HEK293 (cell line): Measurements from ENCODE around the gene WNK4.

Experiments used
- BCL11A ChIP-seq: fragments of 450-650 bp; formaldehyde crosslinking; IDR thresholded peaks from 2 replicates; pipeline ENCODE4 v1.5.1; 2016; ENCODE audit warnings: low read depth, missing biosample characterization, missing genetic modification characterization
- FEZF1 ChIP-seq: fragments of 450-650 bp; formaldehyde crosslinking; IDR thresholded peaks from 2 replicates; pipeline ENCODE4 v1.5.1; 2016; ENCODE audit warnings: missing biosample characterization, missing genetic modification characterization
- GLIS2 ChIP-seq: fragments of 450-650 bp; formaldehyde crosslinking; IDR thresholded peaks from 2 replicates; pipeline ENCODE4 v1.5.1; 2016; ENCODE audit warnings: missing biosample characterization, missing genetic modification characterization
- KLF10 ChIP-seq: fragments of 450-650 bp; IDR thresholded peaks from 2 replicates; pipeline ENCODE4 v1.5.1; 2018; ENCODE audit warnings: missing biosample characterization, mild to moderate bottlenecking, missing genetic modification characterization
- KLF9 ChIP-seq: fragments of 450-650 bp; formaldehyde crosslinking; IDR thresholded peaks from 2 replicates; pipeline ENCODE4 v1.5.1; 2016; ENCODE audit warnings: missing biosample characterization, missing genetic modification characterization, low read depth
- OSR2 ChIP-seq: fragments of 450-650 bp; formaldehyde crosslinking; IDR thresholded peaks from 2 replicates; pipeline ENCODE4 v1.5.1; 2016; ENCODE audit warnings: missing biosample characterization, missing genetic modification characterization
- OVOL3 ChIP-seq: fragments of 450-650 bp; formaldehyde crosslinking; IDR thresholded peaks from 2 replicates; pipeline ENCODE4 v1.5.1; 2016; ENCODE audit warnings: missing biosample characterization, missing genetic modification characterization
- PRDM10 ChIP-seq: fragments of 450-650 bp; formaldehyde crosslinking; IDR thresholded peaks from 2 replicates; pipeline ENCODE4 v1.5.1; 2016; ENCODE audit warnings: missing biosample characterization, missing genetic modification characterization
- SP3 ChIP-seq: fragments of 450-650 bp; formaldehyde crosslinking; IDR thresholded peaks from 2 replicates; pipeline ENCODE4 v1.5.1; 2016; ENCODE audit warnings: missing biosample characterization, missing genetic modification characterization
- ZFHX2 ChIP-seq: fragments of 450-650 bp; formaldehyde crosslinking; conservative IDR thresholded peaks from 2 replicates; pipeline ENCODE4 v1.5.1; 2016; ENCODE audit warnings: missing biosample characterization, missing genetic modification characterization
- ZFP69B ChIP-seq: fragments of 450-650 bp; formaldehyde crosslinking; IDR thresholded peaks from 2 replicates; pipeline ENCODE4 v1.5.1; 2016; ENCODE audit warnings: missing biosample characterization, missing genetic modification characterization
- ZNF133 ChIP-seq: fragments of 450-650 bp; formaldehyde crosslinking; IDR thresholded peaks from 2 replicates; pipeline ENCODE4 v1.5.1; 2016; ENCODE audit warnings: missing biosample characterization, missing genetic modification characterization
- ZNF175 ChIP-seq: fragments of 450-650 bp; formaldehyde crosslinking; IDR thresholded peaks from 2 replicates; pipeline ENCODE4 v1.5.1; 2016; ENCODE audit warnings: missing biosample characterization, missing genetic modification characterization
- ZNF335 ChIP-seq: fragments of 450-650 bp; formaldehyde crosslinking; conservative IDR thresholded peaks from 2 replicates; pipeline ENCODE4 v1.5.1; 2016; ENCODE audit warnings: missing biosample characterization, missing genetic modification characterization
- ZNF366 ChIP-seq: fragments of 450-650 bp; formaldehyde crosslinking; conservative IDR thresholded peaks from 2 replicates; pipeline ENCODE4 v1.5.1; 2016; ENCODE audit warnings: missing biosample characterization, missing genetic modification characterization
- ZNF394 ChIP-seq: fragments of 450-650 bp; formaldehyde crosslinking; IDR thresholded peaks from 2 replicates; pipeline ENCODE4 v1.5.1; 2016; ENCODE audit warnings: missing biosample characterization, missing genetic modification characterization, mild to moderate bottlenecking, moderate library complexity, borderline replicate concordance
- ZNF501 ChIP-seq: fragments of 450-650 bp; formaldehyde crosslinking; IDR thresholded peaks from 2 replicates; pipeline ENCODE4 v1.5.1; 2016; ENCODE audit warnings: missing biosample characterization, missing genetic modification characterization
- ZNF561 ChIP-seq: fragments of 450-650 bp; IDR thresholded peaks from 2 replicates; pipeline ENCODE4 v1.5.1; 2018; ENCODE audit warnings: missing biosample characterization, missing genetic modification characterization, borderline replicate concordance
- ZNF600 ChIP-seq: fragments of 450-650 bp; formaldehyde crosslinking; IDR thresholded peaks from 2 replicates; pipeline ENCODE4 v1.5.1; 2016; ENCODE audit warnings: missing biosample characterization, missing genetic modification characterization
- ZNF701 ChIP-seq: fragments of 450-650 bp; formaldehyde crosslinking; IDR thresholded peaks from 2 replicates; pipeline ENCODE4 v1.5.1; 2016; ENCODE audit warnings: missing biosample characterization, missing genetic modification characterization
- ZNF707 ChIP-seq: fragments of 450-650 bp; formaldehyde crosslinking; IDR thresholded peaks from 2 replicates; pipeline ENCODE4 v1.5.1; 2016; ENCODE audit warnings: missing biosample characterization, missing genetic modification characterization
- ZSCAN16 ChIP-seq: fragments of 450-650 bp; formaldehyde crosslinking; IDR thresholded peaks from 2 replicates; pipeline ENCODE4 v1.5.1; 2016; ENCODE audit warnings: missing biosample characterization, missing genetic modification characterization
- ZSCAN23 ChIP-seq: fragments of 450-650 bp; formaldehyde crosslinking; IDR thresholded peaks from 2 replicates; pipeline ENCODE4 v1.5.1; 2016; ENCODE audit warnings: missing biosample characterization, missing genetic modification characterization
- ZSCAN4 ChIP-seq: fragments of 450-650 bp; formaldehyde crosslinking; IDR thresholded peaks from 2 replicates; pipeline ENCODE4 v1.5.1; 2017; ENCODE audit warnings: missing biosample characterization, missing genetic modification characterization
- TF ChIP-seq, protein P1 (sequence below): fragments of 450-650 bp; formaldehyde crosslinking; IDR thresholded peaks from 2 replicates; pipeline ENCODE4 v1.5.1; 2016; ENCODE audit warnings: missing biosample characterization, missing genetic modification characterization
- TF ChIP-seq, protein P2 (sequence below): fragments of 450-650 bp; formaldehyde crosslinking; IDR thresholded peaks from 2 replicates; pipeline ENCODE4 v1.5.1; 2016; ENCODE audit warnings: missing biosample characterization, missing genetic modification characterization
- TF ChIP-seq, protein P3 (sequence below): fragments of 450-650 bp; formaldehyde crosslinking; IDR thresholded peaks from 2 replicates; pipeline ENCODE4 v1.5.1; 2016; ENCODE audit warnings: missing biosample characterization, missing genetic modification characterization
- TF ChIP-seq, protein P4 (sequence below): fragments of 450-650 bp; formaldehyde crosslinking; IDR thresholded peaks from 2 replicates; pipeline ENCODE4 v1.5.1; 2017; ENCODE audit warnings: missing biosample characterization, missing genetic modification characterization

Gene WNK4

GRCh38 chr17:42744806-42745617, 35.4 kb upstream of the WNK4 start, which contains the start of gene EZH1 (continued):
- peak; percentile 41; the same call in 1 of the 2 replicates for TF ChIP-seq ZNF366 (tag by site-specific recombination)
- no peak for TF ChIP-seq OVOL3
- peak; percentile 73 for TF ChIP-seq KLF9 (tag by site-specific recombination)
- TF ChIP-seq, protein P1, sequence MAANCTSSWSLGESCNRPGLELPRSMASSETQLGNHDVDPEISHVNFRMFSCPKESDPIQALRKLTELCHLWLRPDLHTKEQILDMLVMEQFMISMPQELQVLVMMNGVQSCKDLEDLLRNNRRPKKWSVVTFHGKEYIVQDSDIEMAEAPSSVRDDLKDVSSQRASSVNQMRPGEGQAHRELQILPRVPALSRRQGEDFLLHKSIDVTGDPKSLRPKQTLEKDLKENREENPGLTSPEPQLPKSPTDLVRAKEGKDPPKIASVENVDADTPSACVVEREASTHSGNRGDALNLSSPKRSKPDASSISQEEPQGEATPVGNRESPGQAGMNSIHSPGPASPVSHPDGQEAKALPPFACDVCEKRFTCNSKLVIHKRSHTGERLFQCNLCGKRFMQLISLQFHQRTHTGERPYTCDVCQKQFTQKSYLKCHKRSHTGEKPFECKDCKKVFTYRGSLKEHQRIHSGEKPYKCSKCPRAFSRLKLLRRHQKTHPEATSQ (tag by site-specific recombination): 0 out of 2 replicates have a peak, but pooled peaks have one; percentile 7
- TF ChIP-seq BCL11A (tag by site-specific recombination): no peak
- no peak for TF ChIP-seq ZNF175
- TF ChIP-seq, protein P2, sequence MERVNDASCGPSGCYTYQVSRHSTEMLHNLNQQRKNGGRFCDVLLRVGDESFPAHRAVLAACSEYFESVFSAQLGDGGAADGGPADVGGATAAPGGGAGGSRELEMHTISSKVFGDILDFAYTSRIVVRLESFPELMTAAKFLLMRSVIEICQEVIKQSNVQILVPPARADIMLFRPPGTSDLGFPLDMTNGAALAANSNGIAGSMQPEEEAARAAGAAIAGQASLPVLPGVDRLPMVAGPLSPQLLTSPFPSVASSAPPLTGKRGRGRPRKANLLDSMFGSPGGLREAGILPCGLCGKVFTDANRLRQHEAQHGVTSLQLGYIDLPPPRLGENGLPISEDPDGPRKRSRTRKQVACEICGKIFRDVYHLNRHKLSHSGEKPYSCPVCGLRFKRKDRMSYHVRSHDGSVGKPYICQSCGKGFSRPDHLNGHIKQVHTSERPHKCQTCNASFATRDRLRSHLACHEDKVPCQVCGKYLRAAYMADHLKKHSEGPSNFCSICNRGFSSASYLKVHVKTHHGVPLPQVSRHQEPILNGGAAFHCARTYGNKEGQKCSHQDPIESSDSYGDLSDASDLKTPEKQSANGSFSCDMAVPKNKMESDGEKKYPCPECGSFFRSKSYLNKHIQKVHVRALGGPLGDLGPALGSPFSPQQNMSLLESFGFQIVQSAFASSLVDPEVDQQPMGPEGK (tag by site-specific recombination): peak; percentile 94
- no peak for TF ChIP-seq PRDM10 (tag by site-specific recombination)
- TF ChIP-seq ZSCAN4 (tag by site-specific recombination): 0 out of 2 replicates have a peak, but pooled peaks have one; percentile 11
- no peak; the same call in 1 of the 2 replicates for TF ChIP-seq ZNF501
- peak; percentile 22; the same call in 1 of the 2 replicates for TF ChIP-seq ZNF394 (tag by site-specific recombination)
- TF ChIP-seq ZNF701 (tag by site-specific recombination): no peak
- peak; percentile 55; the same call in 1 of the 2 replicates for TF ChIP-seq OSR2 (tag by site-specific recombination)
- peak; percentile 89 for TF ChIP-seq ZFP69B
- TF ChIP-seq ZNF600 (tag by site-specific recombination): peak; percentile 48
- TF ChIP-seq SP3 (tag by site-specific recombination): peak; percentile 83
- no peak for TF ChIP-seq ZSCAN16
- peak; percentile 97 for TF ChIP-seq KLF10
- TF ChIP-seq ZSCAN23 (tag by site-specific recombination): no peak
- TF ChIP-seq ZNF561 (tag by site-specific recombination): peak; percentile 95
- TF ChIP-seq, protein P3, sequence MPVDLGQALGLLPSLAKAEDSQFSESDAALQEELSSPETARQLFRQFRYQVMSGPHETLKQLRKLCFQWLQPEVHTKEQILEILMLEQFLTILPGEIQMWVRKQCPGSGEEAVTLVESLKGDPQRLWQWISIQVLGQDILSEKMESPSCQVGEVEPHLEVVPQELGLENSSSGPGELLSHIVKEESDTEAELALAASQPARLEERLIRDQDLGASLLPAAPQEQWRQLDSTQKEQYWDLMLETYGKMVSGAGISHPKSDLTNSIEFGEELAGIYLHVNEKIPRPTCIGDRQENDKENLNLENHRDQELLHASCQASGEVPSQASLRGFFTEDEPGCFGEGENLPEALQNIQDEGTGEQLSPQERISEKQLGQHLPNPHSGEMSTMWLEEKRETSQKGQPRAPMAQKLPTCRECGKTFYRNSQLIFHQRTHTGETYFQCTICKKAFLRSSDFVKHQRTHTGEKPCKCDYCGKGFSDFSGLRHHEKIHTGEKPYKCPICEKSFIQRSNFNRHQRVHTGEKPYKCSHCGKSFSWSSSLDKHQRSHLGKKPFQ (tag by site-specific recombination): no peak
- TF ChIP-seq ZNF707 (tag by site-specific recombination): no peak
- TF ChIP-seq ZNF335 (tag by site-specific recombination): peak; percentile 58; the same call in 1 of the 2 replicates
- no peak for TF ChIP-seq FEZF1 (tag by site-specific recombination)
- no peak for TF ChIP-seq ZNF133 (tag by site-specific recombination)
- peak; percentile 66 for TF ChIP-seq ZFHX2 (tag by site-specific recombination)
- TF ChIP-seq, protein P4, sequence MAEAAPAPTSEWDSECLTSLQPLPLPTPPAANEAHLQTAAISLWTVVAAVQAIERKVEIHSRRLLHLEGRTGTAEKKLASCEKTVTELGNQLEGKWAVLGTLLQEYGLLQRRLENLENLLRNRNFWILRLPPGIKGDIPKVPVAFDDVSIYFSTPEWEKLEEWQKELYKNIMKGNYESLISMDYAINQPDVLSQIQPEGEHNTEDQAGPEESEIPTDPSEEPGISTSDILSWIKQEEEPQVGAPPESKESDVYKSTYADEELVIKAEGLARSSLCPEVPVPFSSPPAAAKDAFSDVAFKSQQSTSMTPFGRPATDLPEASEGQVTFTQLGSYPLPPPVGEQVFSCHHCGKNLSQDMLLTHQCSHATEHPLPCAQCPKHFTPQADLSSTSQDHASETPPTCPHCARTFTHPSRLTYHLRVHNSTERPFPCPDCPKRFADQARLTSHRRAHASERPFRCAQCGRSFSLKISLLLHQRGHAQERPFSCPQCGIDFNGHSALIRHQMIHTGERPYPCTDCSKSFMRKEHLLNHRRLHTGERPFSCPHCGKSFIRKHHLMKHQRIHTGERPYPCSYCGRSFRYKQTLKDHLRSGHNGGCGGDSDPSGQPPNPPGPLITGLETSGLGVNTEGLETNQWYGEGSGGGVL (tag by site-specific recombination): peak; percentile 89
- TF ChIP-seq GLIS2 (tag by site-specific recombination): peak; percentile 42; the same call in 1 of the 2 replicates
